GM23248 (cell line): Measurements from ENCODE around the gene INTS7. TPM values are rescaled to one million over a fixed set of nuclear protein-coding genes. Genes with fewer than 3 reads are reported as not detected.

ENCODE experiments used
- DNase-seq: peaks from one replicate; pipeline ENCODE4 v3.0.0-alpha.2; 2015
- H2AFZ ChIP-seq: fragments of 200-600 bp; sonication (generic); 2 replicates; pipeline ENCODE4 v1.6.1; 2016; ENCODE audit warnings: antibody characterized with exemption
- H3F3A ChIP-seq: fragments of 200-600 bp; sonication (generic); 2 replicates; pipeline ENCODE4 v1.6.1; 2016; ENCODE audit warnings: mild to moderate bottlenecking, antibody characterized with exemption, mixed run types; ENCODE audit not compliant: insufficient read depth
- H3K27ac ChIP-seq: fragments of 200-600 bp; sonication (generic); 2 replicates; pipeline ENCODE4 v1.5.1; 2016; ENCODE audit warnings: mild to moderate bottlenecking
- H3K27me3 ChIP-seq: fragments of 200-600 bp; sonication (generic); replicated peaks from 2 replicates; pipeline ENCODE4 v1.6.1; 2016; ENCODE audit warnings: mild to moderate bottlenecking; ENCODE audit not compliant: insufficient read depth
- H3K36me3 ChIP-seq: fragments of 200-600 bp; sonication (generic); 2 replicates; pipeline ENCODE4 v1.6.1; 2016; ENCODE audit warnings: low read depth, mild to moderate bottlenecking
- H3K4me1 ChIP-seq: fragments of 200-600 bp; sonication (generic); 2 replicates; pipeline ENCODE4 v1.6.1; 2016; ENCODE audit warnings: mild to moderate bottlenecking; ENCODE audit not compliant: insufficient read depth
- H3K4me2 ChIP-seq: fragments of 200-600 bp; sonication (generic); one replicate; pipeline ENCODE4 v1.6.1; 2016; ENCODE audit warnings: mild to moderate bottlenecking; ENCODE audit not compliant: unreplicated experiment
- H3K4me3 ChIP-seq: fragments of 200-600 bp; sonication (generic); 2 replicates; pipeline ENCODE4 v1.5.1; 2016; ENCODE audit warnings: mild to moderate bottlenecking
- H3K79me2 ChIP-seq: fragments of 200-600 bp; sonication (generic); 2 replicates; pipeline ENCODE4 v1.6.1; 2016; ENCODE audit warnings: mild to moderate bottlenecking; ENCODE audit not compliant: insufficient read depth
- H3K9ac ChIP-seq: fragments of 200-600 bp; sonication (generic); 2 replicates; pipeline ENCODE4 v1.6.1; 2016; ENCODE audit warnings: mild to moderate bottlenecking
- H3K9me2 ChIP-seq: fragments of 200-600 bp; sonication (generic); 2 replicates; pipeline ENCODE4 v1.6.1; 2016; ENCODE audit warnings: mixed run types, mild to moderate bottlenecking, moderate library complexity; ENCODE audit not compliant: insufficient read depth
- H3K9me3 ChIP-seq: fragments of 200-600 bp; sonication (generic); one replicate; pipeline ENCODE4 v1.6.1; 2017; ENCODE audit warnings: low read depth
- H4K20me1 ChIP-seq: fragments of 200-600 bp; sonication (generic); 2 replicates; pipeline ENCODE4 v1.6.0; 2016; ENCODE audit not compliant: insufficient read depth
- EZH2 ChIP-seq: fragments of 200-600 bp; sonication (generic); IDR thresholded peaks from 2 replicates; pipeline ENCODE4 v1.6.1; 2018; ENCODE audit warnings: antibody characterized with exemption, mild to moderate bottlenecking; ENCODE audit not compliant: insufficient read depth, poor library complexity, severe bottlenecking
- EZH2phosphoT487 ChIP-seq: fragments of 200-600 bp; sonication (generic); IDR thresholded peaks from 2 replicates; pipeline ENCODE4 v1.6.1; 2018; ENCODE audit warnings: antibody characterized with exemption, moderate library complexity, mild to moderate bottlenecking, low read depth; ENCODE audit not compliant: insufficient read depth
- WGBS, 2 experiments: methylation state at CpG; one replicate each; pipeline ENCODE4 v1.1.6; 2015 to 2017; ENCODE audit warnings: low lambda C conversion rate in 2 of 2, low coverage in 1 of 2; ENCODE audit errors: missing lambda C conversion rate in 2 of 2; 5-methylcytosine and 5-hydroxymethylcytosine counted together
- in situ Hi-C: fragments of 300-500 bp; cut with MboI; formaldehyde crosslinking; loops from 2 replicates; pipeline ENCODE4 v1.15.0; 2020
- polyA plus RNA-seq: library from polyadenylated mRNA; unstranded; fragments of >200 nt; fragmentation: Nextera tagmentation; extraction: Ambion mirVana; gene quantifications from 2 replicates; pipeline ENCODE4 v1.2.1, GENCODE V29; 2016
- total RNA-seq: library from RNA; depleted of rRNA; stranded (reverse); fragments of >200 nt; shearing (Covaris generic); gene quantifications from 2 replicates; pipeline ENCODE4 v1.2.3, GENCODE V29; 2014

The INTS7 gene
- total and polyA plus RNA-seq, 2 experiments from 2014 or later: 9.8 to 12.1 TPM

- H3K4me3 ChIP-seq: no peak overlapping the region
- 96 to 97% methylated on average over 5 of the region's 5 CpGs for WGBS, 2 experiments
- no peak overlapping the region for H3K27ac ChIP-seq
- no peak for TF ChIP-seq EZH2phosphoT487
- no peak for TF ChIP-seq EZH2
- H3K4me2 ChIP-seq: no peak overlapping the region
- no peaks in the 10 kb centered on the region for H3K9me3 ChIP-seq
- H4K20me1 ChIP-seq: no peaks in the 10 kb centered on the region
- H3F3A ChIP-seq: peaks cover 5% of the 10 kb centered on the region; the same call in 1 of the 2 replicates
- no peaks in the 10 kb centered on the region for H3K9me2 ChIP-seq
- peaks cover 8% of the 10 kb centered on the region for H3K4me1 ChIP-seq
- no peaks in the 10 kb centered on the region for H3K36me3 ChIP-seq
- no peaks in the 10 kb centered on the region for H3K27me3 ChIP-seq
- H2AFZ ChIP-seq: no peak overlapping the region
- H3K9ac ChIP-seq: no peak overlapping the region
- no peak for DNase-seq
- in situ Hi-C loops: no loop called here
- no peaks in the 10 kb centered on the region for H3K79me2 ChIP-seq
Observed at GRCh38 chr1:211948377-211948776, 87.0 kb downstream of the INTS7 start.

DNA sequence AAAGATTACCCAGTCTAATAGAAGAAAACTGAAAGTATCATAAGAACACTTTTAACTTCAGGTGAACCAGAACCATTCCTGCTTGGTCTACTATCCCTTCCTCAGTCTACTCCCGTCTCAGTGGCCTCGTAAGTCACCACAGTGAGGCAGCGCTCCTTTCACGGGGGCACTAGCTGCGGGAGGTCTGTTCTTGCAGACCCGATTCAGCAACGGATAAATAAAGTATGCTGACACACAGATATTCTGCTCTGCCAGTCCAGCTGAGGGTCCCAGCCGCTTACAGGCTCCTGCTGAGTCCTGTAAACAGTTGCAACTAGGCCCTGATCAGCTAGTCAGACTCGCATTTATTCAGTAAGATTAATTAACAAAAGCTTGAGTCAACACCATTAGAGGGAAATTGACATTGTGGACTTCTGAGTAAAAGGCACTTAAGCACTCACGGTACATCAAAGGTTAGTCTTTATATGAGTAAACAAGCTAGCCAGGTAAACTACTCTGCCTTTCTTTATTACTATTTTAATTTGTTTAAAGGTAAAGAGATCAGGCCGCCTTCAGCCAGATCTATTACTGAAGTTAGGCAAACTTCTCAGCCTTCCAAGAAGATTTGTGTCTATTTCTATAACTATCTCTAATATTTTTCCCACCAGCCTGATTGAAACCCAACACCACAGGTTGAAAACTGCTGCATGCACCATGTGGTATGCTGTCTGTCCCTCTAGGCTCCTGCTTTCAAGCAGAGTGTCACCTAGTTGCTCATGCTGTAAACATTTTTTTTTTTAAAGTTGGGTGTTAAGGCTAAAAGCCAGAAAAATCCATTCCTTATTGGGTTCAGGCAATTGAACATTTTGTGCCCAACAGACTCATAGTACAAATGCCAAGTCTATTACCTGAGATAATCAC, 87.7 kb downstream of the INTS7 start:
- Histone ChIP-seq H3K9me3 (no peaks in the 10 kb centered on the region), H3K4me1 (peaks cover 8% of the 10 kb centered on the region), H3K4me2 (no peak overlapping the region), H3K27ac (no peak overlapping the region), H2AFZ (no peak overlapping the region), H3K79me2 (no peaks in the 10 kb centered on the region), H3F3A (peaks cover 3% of the 10 kb centered on the region; the same call in 1 of the 2 replicates), H4K20me1 (no peaks in the 10 kb centered on the region), H3K27me3 (no peaks in the 10 kb centered on the region), H3K4me3 (no peak overlapping the region), H3K9me2 (no peaks in the 10 kb centered on the region), H3K9ac (no peak overlapping the region), H3K36me3 (no peaks in the 10 kb centered on the region)
- in situ Hi-C loops: no loop called here
- DNase-seq: peak; percentile 8
- TF ChIP-seq EZH2phosphoT487: no peak
- TF ChIP-seq EZH2: no peak
- 64 to 65% methylated on average over 11 of the region's 11 CpGs for WGBS, 2 experiments

GRCh38 chr1:211944733-211945500, 90.4 kb downstream of the INTS7 start:
- in situ Hi-C loops: no loop called here
- Histone ChIP-seq H2AFZ (no peak overlapping the region), H3K9me3 (no peaks in the 10 kb centered on the region), H3K9me2 (no peaks in the 10 kb centered on the region), H4K20me1 (no peaks in the 10 kb centered on the region), H3K27me3 (no peaks in the 10 kb centered on the region), H3K4me1 (no peaks in the 10 kb centered on the region), H3K4me2 (no peak overlapping the region), H3K36me3 (no peaks in the 10 kb centered on the region), H3K4me3 (no peak overlapping the region), H3K27ac (no peak overlapping the region), H3F3A (no peaks in the 10 kb centered on the region), H3K79me2 (no peaks in the 10 kb centered on the region), H3K9ac (no peak overlapping the region)
- no peak for DNase-seq
- WGBS, 2 experiments: 96 to 97% methylated on average over 10 of the region's 10 CpGs
- TF ChIP-seq EZH2phosphoT487 (no peak), EZH2 (no peak)

DNA sequence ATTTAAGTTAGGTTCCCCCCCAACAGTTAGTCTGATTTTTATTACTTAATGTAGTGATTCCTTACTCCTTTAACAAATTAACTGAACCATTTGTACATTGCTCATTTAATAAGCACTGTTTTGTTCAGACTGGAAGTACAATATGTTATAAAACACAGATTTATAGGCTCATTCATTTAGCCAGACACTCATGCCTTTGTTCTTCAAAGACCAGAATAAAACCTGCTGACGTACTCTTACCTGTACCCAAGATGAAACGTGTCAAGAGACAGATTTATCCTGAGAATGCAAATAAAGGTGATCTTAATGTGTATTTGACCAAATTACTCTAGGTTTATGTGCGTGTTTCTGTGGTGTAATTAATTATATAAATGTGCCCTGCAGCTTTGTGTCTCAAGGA, 92.8 kb downstream of the INTS7 start:
- H3K27ac ChIP-seq: no peak overlapping the region
- no peak overlapping the region for H3K4me3 ChIP-seq
- H3K4me1 ChIP-seq: no peaks in the 10 kb centered on the region
- H3K4me2 ChIP-seq: no peak overlapping the region
- in situ Hi-C loops: no loop called here
- no peaks in the 10 kb centered on the region for H3K79me2 ChIP-seq
- no peaks in the 10 kb centered on the region for H4K20me1 ChIP-seq
- no peak overlapping the region for H2AFZ ChIP-seq
- H3K27me3 ChIP-seq: no peaks in the 10 kb centered on the region
- TF ChIP-seq EZH2 (no peak), EZH2phosphoT487 (no peak)
- H3K9me2 ChIP-seq: no peaks in the 10 kb centered on the region
- H3K36me3 ChIP-seq: no peaks in the 10 kb centered on the region
- no peaks in the 10 kb centered on the region for H3F3A ChIP-seq
- no peak for DNase-seq
- no peaks in the 10 kb centered on the region for H3K9me3 ChIP-seq
- no peak overlapping the region for H3K9ac ChIP-seq
- 95 to 100% methylated on average over 3 of the region's 3 CpGs for WGBS, 2 experiments
